ENCODE data around the gene CCDC92.

Gene CCDC92

GRCh38 chr12:124008595-124008994, 36.0 kb upstream of the CCDC92 start:
- no peak for TF ChIP-seq CREB1 (IDR thresholded peaks at IDR 0.05; ENCODE audit: low read depth)
- no peak for TF ChIP-seq TAF1 (IDR thresholded peaks at IDR 0.05; ENCODE audit: low read depth)
- no peak for TF ChIP-seq YY1 (IDR thresholded peaks at IDR 0.05; ENCODE audit: low read depth)
- no peak for TF ChIP-seq USF1 (IDR thresholded peaks at IDR 0.05)
- TF ChIP-seq CEBPB (IDR thresholded peaks at IDR 0.05): no peak
- no peak for TF ChIP-seq TCF12 (IDR thresholded peaks at IDR 0.05; ENCODE audit: low read depth)
- TF ChIP-seq ZBTB7A (IDR thresholded peaks at IDR 0.05; ENCODE audit: low read depth): no peak
- no peak for TF ChIP-seq FOXM1 (IDR thresholded peaks at IDR 0.05; ENCODE audit: borderline replicate concordance, low read depth)

GRCh38 chr12:124007826-124008570, 35.4 kb upstream of the CCDC92 start:
- TF ChIP-seq RAD21 (IDR thresholded peaks at IDR 0.05; ENCODE audit: low read depth) (no peak), TAF1 (IDR thresholded peaks at IDR 0.05; ENCODE audit: low read depth) (no peak), TCF12 (IDR thresholded peaks at IDR 0.05; ENCODE audit: low read depth) (no peak), CREB1 (IDR thresholded peaks at IDR 0.05; ENCODE audit: low read depth) (no peak), YY1 (IDR thresholded peaks at IDR 0.05; ENCODE audit: low read depth) (no peak)

GRCh38 chr12:124006846-124007713, 34.4 kb upstream of the CCDC92 start:
- TF ChIP-seq TCF12 (IDR thresholded peaks at IDR 0.05; ENCODE audit: low read depth): no peak
- TF ChIP-seq FOXM1 (IDR thresholded peaks at IDR 0.05; ENCODE audit: borderline replicate concordance, low read depth): no peak
- TF ChIP-seq CREB1 (IDR thresholded peaks at IDR 0.05; ENCODE audit: low read depth): no peak
- TF ChIP-seq NFIC (IDR thresholded peaks at IDR 0.05): no peak
- no peak for TF ChIP-seq YY1 (IDR thresholded peaks at IDR 0.05; ENCODE audit: low read depth)
- no peak for TF ChIP-seq TEAD4 (IDR thresholded peaks at IDR 0.05)
- TF ChIP-seq MAX (IDR thresholded peaks at IDR 0.05): no peak
- no peak for TF ChIP-seq ZBTB7A (IDR thresholded peaks at IDR 0.05; ENCODE audit: low read depth)
- TF ChIP-seq REST (IDR thresholded peaks at IDR 0.05; ENCODE audit: low read depth): no peak
- no peak for TF ChIP-seq TAF1 (IDR thresholded peaks at IDR 0.05; ENCODE audit: low read depth)
- TF ChIP-seq USF1 (IDR thresholded peaks at IDR 0.05): no peak
- no peak for TF ChIP-seq RAD21 (IDR thresholded peaks at IDR 0.05; ENCODE audit: low read depth)
- no peak for TF ChIP-seq CEBPB (IDR thresholded peaks at IDR 0.05)
- no peak for TF ChIP-seq EP300 (IDR thresholded peaks at IDR 0.05; ENCODE audit: borderline replicate concordance)

GRCh38 chr12:124006085-124006845, 33.6 kb upstream of the CCDC92 start:
- TF ChIP-seq MAX (IDR thresholded peaks at IDR 0.05) (no peak), REST (IDR thresholded peaks at IDR 0.05; ENCODE audit: low read depth) (no peak), ZBTB7A (IDR thresholded peaks at IDR 0.05; ENCODE audit: low read depth) (no peak), TAF1 (IDR thresholded peaks at IDR 0.05; ENCODE audit: low read depth) (no peak), CREB1 (IDR thresholded peaks at IDR 0.05; ENCODE audit: low read depth) (no peak), NFIC (IDR thresholded peaks at IDR 0.05) (no peak), TCF12 (IDR thresholded peaks at IDR 0.05; ENCODE audit: low read depth) (no peak), EGR1 (IDR thresholded peaks at IDR 0.05) (no peak), TEAD4 (IDR thresholded peaks at IDR 0.05) (no peak), CEBPB (IDR thresholded peaks at IDR 0.05) (no peak), RAD21 (IDR thresholded peaks at IDR 0.05; ENCODE audit: low read depth) (no peak), USF1 (IDR thresholded peaks at IDR 0.05) (no peak), EP300 (IDR thresholded peaks at IDR 0.05; ENCODE audit: borderline replicate concordance) (no peak), YY1 (IDR thresholded peaks at IDR 0.05; ENCODE audit: low read depth) (no peak), FOXM1 (IDR thresholded peaks at IDR 0.05; ENCODE audit: borderline replicate concordance, low read depth) (no peak)
